ENCODE measurements around the gene EIF3D.

DNA sequence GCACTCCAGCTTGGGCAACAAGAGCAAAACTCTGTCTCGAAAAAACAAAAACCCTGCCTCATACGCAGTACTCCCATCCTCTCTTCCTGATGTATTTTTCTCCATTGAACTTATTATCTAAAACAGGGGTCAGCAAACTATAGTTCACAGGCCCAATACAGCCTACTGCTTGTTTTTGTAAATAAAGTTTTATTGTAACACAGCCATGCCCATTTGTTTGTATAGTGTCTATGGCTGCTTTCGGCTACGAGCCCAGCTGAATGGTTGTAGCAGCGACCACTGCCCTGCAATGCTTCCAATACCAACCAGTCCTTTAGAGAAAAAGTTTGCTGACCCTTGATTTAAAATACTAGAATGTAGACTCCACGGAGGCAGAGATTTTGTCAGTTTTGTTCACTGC is 53.6 kb downstream of the EIF3D start:
- TF ChIP-seq, protein P1, sequence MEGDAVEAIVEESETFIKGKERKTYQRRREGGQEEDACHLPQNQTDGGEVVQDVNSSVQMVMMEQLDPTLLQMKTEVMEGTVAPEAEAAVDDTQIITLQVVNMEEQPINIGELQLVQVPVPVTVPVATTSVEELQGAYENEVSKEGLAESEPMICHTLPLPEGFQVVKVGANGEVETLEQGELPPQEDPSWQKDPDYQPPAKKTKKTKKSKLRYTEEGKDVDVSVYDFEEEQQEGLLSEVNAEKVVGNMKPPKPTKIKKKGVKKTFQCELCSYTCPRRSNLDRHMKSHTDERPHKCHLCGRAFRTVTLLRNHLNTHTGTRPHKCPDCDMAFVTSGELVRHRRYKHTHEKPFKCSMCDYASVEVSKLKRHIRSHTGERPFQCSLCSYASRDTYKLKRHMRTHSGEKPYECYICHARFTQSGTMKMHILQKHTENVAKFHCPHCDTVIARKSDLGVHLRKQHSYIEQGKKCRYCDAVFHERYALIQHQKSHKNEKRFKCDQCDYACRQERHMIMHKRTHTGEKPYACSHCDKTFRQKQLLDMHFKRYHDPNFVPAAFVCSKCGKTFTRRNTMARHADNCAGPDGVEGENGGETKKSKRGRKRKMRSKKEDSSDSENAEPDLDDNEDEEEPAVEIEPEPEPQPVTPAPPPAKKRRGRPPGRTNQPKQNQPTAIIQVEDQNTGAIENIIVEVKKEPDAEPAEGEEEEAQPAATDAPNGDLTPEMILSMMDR (IDR thresholded peaks at IDR 0.05): no peak
- TF ChIP-seq EP300 (IDR thresholded peaks at IDR 0.05) (no peak), POLR2A (IDR thresholded peaks at IDR 0.05) (no peak)
